Body of pancreas (tissue), 4 donors: Measurements from ENCODE around the gene ZNF770. TPM values are rescaled to one million over a fixed set of nuclear protein-coding genes. Genes with fewer than 3 reads are reported as not detected.
"Not testable (repeated sequence)": the region's sequence is repeated elsewhere in the genome, so short reads cannot be mapped to it uniquely, and the experiment has no call there.

ENCODE experiments used
- ATAC-seq: fragments of 150-250 bp; one replicate; pipeline ENCODE4 v1.9.1; 2016
- DNase-seq, 4 donors: peaks; one replicate each; pipeline ENCODE4 v3.0.0-alpha.2; 2019
- H3K27ac ChIP-seq, 4 donors: fragments of 200-600 bp; sonication (generic); 1 replicate in 3 of 4; 2 replicates in 1 of 4; pipeline versions ENCODE4 v1.5.1 to v1.6.1; 2016 to 2019; ENCODE audit warnings: mild to moderate bottlenecking in 1 of 4, mixed read lengths in 1 of 4, moderate library complexity in 1 of 4
- H3K27me3 ChIP-seq, 2 donors: fragments of 200-600 bp; sonication (generic); one replicate each; pipeline ENCODE4 v1.6.0; 2016; ENCODE audit warnings: mild to moderate bottlenecking in 1 of 2
- H3K36me3 ChIP-seq, 2 donors: fragments of 200-600 bp; sonication (generic); replicated peaks in 1 of 2; 2 replicates each; pipeline ENCODE4 v1.5.1; 2016; ENCODE audit warnings: low read depth in 2 of 2; ENCODE audit not compliant: insufficient read depth in 1 of 2
- H3K4me1 ChIP-seq: fragments of 200-600 bp; sonication (generic); one replicate; pipeline ENCODE4 v1.6.0; 2016
- H3K4me3 ChIP-seq, 2 donors: fragments of 200-600 bp; sonication (generic); 1 replicate in 1 of 2; 2 replicates in 1 of 2; pipeline ENCODE4 v1.5.1; 2016 to 2019
- H3K9me3 ChIP-seq, 3 donors: fragments of 200-600 bp; sonication (generic); 1 replicate in 2 of 3; 2 replicates in 1 of 3; pipeline ENCODE4 v1.5.1; 2016
- POLR2A ChIP-seq, 3 donors: fragments of 450-650 bp; IDR thresholded peaks; one replicate each; pipeline ENCODE4 v1.6.1; 2016; ENCODE audit warnings: antibody characterized with exemption in 3 of 3, mild to moderate bottlenecking in 2 of 3
- WGBS, 2 donors: methylation state at CpG; one replicate each; pipeline ENCODE4 v1.1.5; 2017; 5-methylcytosine and 5-hydroxymethylcytosine counted together
- intact Hi-C: fragments of 100-400 bp; cut with DNase I; formaldehyde crosslinking; loops from one replicate; pipeline ENCODE4 v1.15.1; 2023
- total RNA-seq, 2 donors: library from RNA; depleted of rRNA; stranded (reverse); fragments of >200 nt; gene quantifications; one replicate each; pipeline ENCODE4 v1.1.0, GENCODE V29; 2016
- TF ChIP-seq, protein P1 (sequence below), 7 experiments: fragments of 450-650 bp in 4 of 7; fragments of 200-600 bp in 3 of 7; sonication (generic) in 3 of 7; IDR thresholded peaks; one replicate each; pipeline ENCODE4 v1.5.1; 2016 to 2019; ENCODE audit warnings: antibody characterized with exemption in 7 of 7

ZNF770 gene
- total RNA-seq, 2 donors from 2014 or later = 7.6 to 11.2 TPM

DNA sequence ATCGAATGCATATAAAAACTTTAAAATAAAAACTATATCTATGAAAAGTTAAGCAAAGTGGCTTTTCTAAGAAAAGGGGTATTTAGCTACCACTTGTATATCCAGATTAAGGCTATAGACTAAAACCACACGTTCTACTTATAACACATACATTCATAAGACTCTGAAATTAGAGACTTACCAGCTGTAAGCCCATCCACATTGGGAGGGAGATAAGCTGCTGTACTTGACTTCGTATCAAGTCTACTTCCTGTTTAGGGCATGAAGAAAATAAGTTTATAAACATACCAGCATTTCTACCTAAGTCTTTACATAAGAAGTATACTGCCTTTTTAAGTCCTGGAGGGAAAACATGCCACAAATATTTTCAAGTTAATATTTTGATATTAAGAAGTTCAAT, 46.3 kb downstream of the ZNF770 start:
- Histone ChIP-seq H3K27ac (no peak overlapping the region), H3K9me3 (no peaks in the 10 kb centered on the region), H3K4me1 (no peaks in the 10 kb centered on the region), H3K4me3 (no peak overlapping the region), H3K36me3 (peaks cover 3 to 14% of the 10 kb centered on the region in 2 donors), H3K27me3 (no peaks in the 10 kb centered on the region)
- intact Hi-C loops = no loop called here
- ATAC-seq (no peak), DNase-seq (no peak)
- WGBS, 2 donors = 77 to 78% methylated on average over 3 of the region's 3 CpGs
- TF ChIP-seq, protein P1, sequence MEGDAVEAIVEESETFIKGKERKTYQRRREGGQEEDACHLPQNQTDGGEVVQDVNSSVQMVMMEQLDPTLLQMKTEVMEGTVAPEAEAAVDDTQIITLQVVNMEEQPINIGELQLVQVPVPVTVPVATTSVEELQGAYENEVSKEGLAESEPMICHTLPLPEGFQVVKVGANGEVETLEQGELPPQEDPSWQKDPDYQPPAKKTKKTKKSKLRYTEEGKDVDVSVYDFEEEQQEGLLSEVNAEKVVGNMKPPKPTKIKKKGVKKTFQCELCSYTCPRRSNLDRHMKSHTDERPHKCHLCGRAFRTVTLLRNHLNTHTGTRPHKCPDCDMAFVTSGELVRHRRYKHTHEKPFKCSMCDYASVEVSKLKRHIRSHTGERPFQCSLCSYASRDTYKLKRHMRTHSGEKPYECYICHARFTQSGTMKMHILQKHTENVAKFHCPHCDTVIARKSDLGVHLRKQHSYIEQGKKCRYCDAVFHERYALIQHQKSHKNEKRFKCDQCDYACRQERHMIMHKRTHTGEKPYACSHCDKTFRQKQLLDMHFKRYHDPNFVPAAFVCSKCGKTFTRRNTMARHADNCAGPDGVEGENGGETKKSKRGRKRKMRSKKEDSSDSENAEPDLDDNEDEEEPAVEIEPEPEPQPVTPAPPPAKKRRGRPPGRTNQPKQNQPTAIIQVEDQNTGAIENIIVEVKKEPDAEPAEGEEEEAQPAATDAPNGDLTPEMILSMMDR (IDR thresholded peaks at IDR 0.05) = no peak
- no peak for TF ChIP-seq POLR2A (IDR thresholded peaks at IDR 0.05)

DNA sequence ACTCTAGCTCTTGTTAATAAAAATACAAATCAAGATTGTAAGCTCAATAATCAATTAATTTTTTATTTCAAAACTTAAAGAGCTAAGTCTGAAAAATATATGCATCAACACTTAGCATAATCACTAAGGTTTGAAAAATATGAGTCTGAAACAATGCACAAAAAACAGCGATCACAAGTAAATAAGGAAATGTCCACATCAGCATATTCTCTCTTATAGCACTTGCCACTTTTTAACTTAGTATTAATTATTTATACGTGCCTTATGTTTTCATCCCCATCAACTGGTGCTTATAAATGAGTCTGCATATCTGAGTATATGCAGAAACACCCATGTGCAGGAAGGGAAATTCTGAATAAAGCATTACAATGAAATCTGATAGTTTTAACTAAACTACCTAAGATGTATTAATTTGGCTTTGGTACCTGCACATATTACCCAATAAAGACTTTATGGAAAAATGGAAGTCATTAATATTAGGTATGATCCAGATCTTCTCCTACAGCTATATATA, 46.8 kb downstream of the ZNF770 start:
- H3K36me3 ChIP-seq = peaks cover 3 to 14% of the 10 kb centered on the region in 2 donors
- DNase-seq (no peak), ATAC-seq (no peak)
- H3K4me3 ChIP-seq = no peak overlapping the region
- H3K27ac ChIP-seq = no peak overlapping the region
- no peaks in the 10 kb centered on the region for H3K9me3 ChIP-seq
- no peaks in the 10 kb centered on the region for H3K4me1 ChIP-seq
- no peaks in the 10 kb centered on the region for H3K27me3 ChIP-seq
- WGBS, 2 donors = 94% methylated on average over 2 of the region's 2 CpGs
- TF ChIP-seq, protein P1 (IDR thresholded peaks at IDR 0.05) = no peak
- no peak for TF ChIP-seq POLR2A (IDR thresholded peaks at IDR 0.05)
- intact Hi-C loops = no loop called here

DNA sequence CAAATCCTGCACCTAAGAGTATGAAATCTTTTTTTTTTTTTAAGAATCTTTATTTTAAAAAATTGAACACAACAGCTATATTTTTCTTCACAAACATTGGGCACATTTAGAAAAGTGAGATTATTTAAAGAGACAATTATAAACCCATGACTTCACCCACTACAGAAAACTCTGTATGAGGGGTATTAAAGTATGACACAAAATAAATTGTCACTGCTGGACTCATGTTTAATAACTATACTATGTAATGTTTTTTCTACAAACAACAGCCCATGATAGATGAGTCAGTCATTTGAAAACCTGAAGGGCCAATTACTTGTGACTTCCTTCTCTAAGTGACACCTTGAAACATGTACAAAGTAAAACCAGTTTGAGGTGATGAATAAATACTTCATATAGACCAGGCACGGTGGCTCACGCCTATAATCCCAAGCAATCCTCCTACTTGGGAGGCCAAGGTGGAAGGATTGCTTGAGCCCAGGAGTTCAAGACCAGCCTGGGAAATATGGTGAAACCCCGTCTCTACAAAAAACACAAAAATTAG, 54.6 kb downstream of the ZNF770 start:
- Histone ChIP-seq H3K27ac (no peak overlapping the region), H3K9me3 (no peaks in the 10 kb centered on the region), H3K36me3 (peaks cover 12 to 14% of the 10 kb centered on the region in 2 donors), H3K4me1 (no peaks in the 10 kb centered on the region), H3K27me3 (no peaks in the 10 kb centered on the region), H3K4me3 (no peak overlapping the region)
- no peak for TF ChIP-seq POLR2A (IDR thresholded peaks at IDR 0.05)
- TF ChIP-seq, protein P1 (IDR thresholded peaks at IDR 0.05) = no peak
- no peak for DNase-seq
- intact Hi-C loops = no loop called here
- ATAC-seq = no peak
- 88 to 90% methylated on average over 3 of the region's 3 CpGs for WGBS, 2 donors

DNA sequence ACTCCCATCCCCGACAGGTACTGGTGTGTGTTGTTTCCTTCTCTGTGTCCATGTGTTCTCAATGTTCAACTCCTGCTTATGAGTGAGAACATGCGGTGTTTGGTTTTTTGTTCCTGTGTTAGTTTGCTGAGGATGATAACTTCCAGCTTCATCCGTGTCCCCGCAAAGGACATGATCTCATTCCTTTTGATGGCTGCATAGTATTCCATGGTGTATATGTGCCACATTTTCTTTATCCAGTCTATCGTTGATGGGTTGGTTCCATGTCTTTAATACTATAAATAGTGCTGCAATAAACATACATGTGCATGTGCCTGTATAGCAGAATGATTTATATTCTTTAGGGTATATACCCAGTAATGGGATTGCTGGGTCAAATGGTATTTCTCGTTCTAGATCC, 59.7 kb downstream of the ZNF770 start:
- H3K27ac ChIP-seq, DNase-seq, H3K27me3 ChIP-seq, H3K4me3 ChIP-seq, H3K9me3 ChIP-seq, intact Hi-C loops, H3K4me1 ChIP-seq, ATAC-seq: not testable (repeated sequence)
- peaks cover 9 to 16% of the 10 kb centered on the region in 2 donors for H3K36me3 ChIP-seq
- 95 to 98% methylated on average over 6 of the region's 6 CpGs for WGBS, 2 donors

Other genes starting within 250 kb of the ZNF770 start
- gene GJD2, start 233.3 kb downstream of the ZNF770 start, total RNA-seq = 1 to 10 TPM; 2.3 to 4.0 TPM
- gene ACTC1, start 192.7 kb downstream of the ZNF770 start, total RNA-seq = 1 to 10 TPM; 1.6 to 2.1 TPM
- gene AQR, start 18.5 kb downstream of the ZNF770 start, total RNA-seq = 10 to 100 TPM; 10.5 to 15.0 TPM
- gene NANOGP8, start 97.0 kb upstream of the ZNF770 start, total RNA-seq = 1 to 10 TPM in 1 of 2 donors, not detected in 1; 1.6 TPM